NK-92 treated with Interleukin-12 subunit alpha and Interleukin-12 subunit beta, amount 100 ng/mL, for 24 hours (cell line): ENCODE data around the gene CRKL.

Source experiments
- DNase-seq: peaks from one replicate; lab custom pipeline; 2025; lab: John Stamatoyannopoulos, UW

The CRKL gene

DNA sequence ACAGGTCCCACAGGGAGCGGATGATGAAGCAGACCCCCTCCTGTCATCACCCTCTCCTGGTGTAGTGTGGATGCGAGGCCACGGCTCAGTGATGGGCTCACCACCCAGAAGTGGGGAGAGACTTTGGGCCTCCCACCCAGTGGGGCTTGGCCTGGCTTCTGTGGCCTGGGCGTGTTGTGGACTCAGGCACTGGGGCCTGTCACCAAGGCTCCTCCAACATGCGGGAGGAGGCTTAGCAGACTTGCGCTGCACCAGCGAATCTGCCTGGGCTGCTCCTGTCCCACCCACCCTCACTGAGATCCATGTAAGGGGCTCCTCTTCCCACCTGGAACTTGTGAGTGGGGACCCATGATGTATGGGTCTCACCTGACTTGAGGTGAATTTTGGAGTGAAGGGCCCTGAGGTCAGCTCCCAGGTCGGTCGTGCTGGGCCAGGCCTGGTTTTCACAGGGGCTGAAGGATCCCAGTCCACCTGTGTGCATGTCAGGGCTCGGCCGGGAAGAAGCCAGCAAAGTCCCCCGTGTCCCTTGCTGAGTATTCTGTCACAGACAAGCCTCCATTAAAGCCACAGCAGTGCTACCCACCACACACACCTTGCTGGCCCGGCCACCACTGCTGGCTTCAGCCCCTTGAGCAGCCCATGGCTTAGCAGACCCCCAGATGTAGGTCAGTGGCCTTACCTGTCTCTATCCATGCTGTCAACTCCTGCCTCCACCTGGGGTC lies 80.5 kb downstream of the CRKL start:
- no peak for DNase-seq

- DNase-seq, result no peak
Measured at GRCh38 chr22:20998411-20999336, 81.5 kb downstream of the CRKL start.

- no peak for DNase-seq
Measured at GRCh38 chr22:20999350-21000206, 82.4 kb downstream of the CRKL start.

- no peak for DNase-seq
Measured at GRCh38 chr22:21000207-21000986, 83.2 kb downstream of the CRKL start.

DNA sequence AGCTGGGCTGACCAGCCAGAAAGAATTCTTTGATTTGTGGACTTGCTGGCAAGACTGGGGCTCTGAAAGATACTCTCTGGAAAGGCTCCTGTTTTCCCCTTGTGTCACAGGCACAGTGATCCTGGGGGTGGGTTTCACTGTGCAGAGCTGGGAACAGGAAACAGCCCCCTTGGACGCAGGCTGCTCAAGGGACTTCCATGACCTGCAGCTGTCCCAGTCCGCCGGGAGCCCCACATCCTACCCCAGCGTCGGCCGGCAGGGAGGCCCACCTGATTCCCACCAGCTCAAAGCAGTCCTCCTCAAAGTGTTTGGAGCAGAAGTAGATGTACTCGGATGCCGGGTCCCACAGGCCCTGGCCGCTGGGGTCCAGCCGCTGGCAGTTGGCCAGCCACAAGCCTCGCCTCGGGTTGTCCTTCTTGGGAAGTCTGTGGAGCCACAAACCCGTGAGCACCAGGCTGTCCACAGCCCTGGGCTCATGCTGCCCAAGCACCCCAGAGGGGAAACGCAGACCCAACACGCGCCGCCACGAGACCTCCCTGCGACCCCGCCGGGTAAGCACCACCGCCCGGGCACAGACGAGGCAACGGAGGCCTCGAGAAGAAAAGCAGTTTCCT lies 83.9 kb downstream of the CRKL start:
- no peak for DNase-seq

DNA sequence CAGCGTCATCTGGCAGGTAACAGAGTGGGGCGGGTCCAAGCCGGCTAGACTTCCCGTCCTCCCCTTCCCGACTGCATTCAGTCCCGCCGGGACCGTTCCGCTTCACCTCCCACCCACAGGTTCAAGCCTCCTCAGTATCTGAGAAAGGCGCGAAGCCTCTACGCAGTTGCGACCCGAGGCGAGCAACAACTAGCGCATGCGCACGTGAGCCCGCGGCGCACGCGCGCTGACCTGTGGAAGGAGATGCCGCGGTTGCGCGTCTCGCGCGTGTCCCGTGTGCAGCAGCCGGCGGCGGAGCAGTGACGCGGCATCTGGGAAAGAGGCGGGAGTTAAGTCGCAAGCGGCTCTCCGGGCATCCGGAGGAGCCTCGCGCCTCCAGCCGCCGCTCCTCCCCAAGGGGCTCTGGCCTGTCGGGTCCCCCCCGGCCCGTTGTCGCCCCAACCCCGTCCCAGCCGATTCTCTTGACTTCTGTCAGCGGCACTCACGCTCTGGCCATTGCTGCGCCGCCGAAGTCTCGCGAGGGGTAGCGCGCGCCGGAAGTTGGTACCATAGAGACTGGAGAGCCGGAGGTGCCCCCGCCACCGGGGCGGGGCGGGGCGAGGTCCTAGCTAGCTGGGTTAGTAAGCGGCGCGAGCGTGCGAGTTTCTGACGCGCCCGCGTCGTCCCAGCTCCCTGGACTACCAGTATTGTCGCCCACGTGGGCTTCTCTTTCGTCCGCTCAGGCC lies 84.6 kb downstream of the CRKL start, which contains the start of gene THAP7:
THAP7 (minus strand) TSS at position 518 of the 725 bp plus-strand sequence; CDS start at position 311, 207 bp downstream.
- DNase-seq, result peak; percentile 91
